K562 (cell line): Measurements from ENCODE around the gene ITPA. TPM values are rescaled to one million over a fixed set of nuclear protein-coding genes. Genes with fewer than 3 reads are reported as not detected.

Experiments used
- ATAC-seq: fragments of 200-7000 bp; cut with Tn5 transposase; 3 replicates; pipeline ENCODE4 v1.9.1; 2020; ENCODE audit warnings: moderate library complexity
- BruUV-seq: library from RNA; stranded (reverse); fragments of 400-500 nt; replicated peaks from 2 replicates; lab custom pipeline; 2021; lab: Mats Ljungman, UMichigan
- CTCF ChIA-PET: fragments of 300-600 bp; formaldehyde crosslinking; extraction: SDS; loops from one replicate; lab custom pipeline; 2021; ENCODE audit warnings: low intra/inter-chr PET ratio; lab: Yijun Ruan, JAX
- POLR2A ChIA-PET: fragments of 300-600, 350-650 bp; sonication (Branson Sonifier 250); formaldehyde crosslinking; extraction: SDS; loops from one replicate; lab custom pipeline; 2021; ENCODE audit warnings: antibody characterized with exemption, inconsistent platforms; lab: Yijun Ruan, JAX
- DNase-seq, 4 experiments: peaks; one replicate each; pipeline versions ENCODE4 v3.0.0 to v3.0.0-alpha.2; 2011 to 2018; ENCODE audit warnings: low spot score in 3 of 4, mixed read lengths in 3 of 4; ENCODE audit errors: extremely low read depth in 1 of 4
- FAIRE-seq: peaks from 2 replicates; lab custom pipeline; 2011; peaks lifted over from hg19 to GRCh38; lab: Jason Lieb, UNC
- H2AFZ ChIP-seq: 2 replicates; pipeline ENCODE4 v1.6.0; 2011; ENCODE audit warnings: low read depth, low read length, control low read depth, inconsistent platforms
- H3K27ac ChIP-seq: fragments of 200-600 bp; 3 replicates; pipeline ENCODE4 v1.8.0; 2011; ENCODE audit warnings: low read depth, mild to moderate bottlenecking, control low read depth, inconsistent platforms, low read length, moderate library complexity, mixed read lengths; ENCODE audit errors: extremely low read depth
- H3K27me3 ChIP-seq, 2 experiments: fragments of 300-600 bp in 1 of 2; 2 replicates in 1 of 2; 3 replicates in 1 of 2; pipeline versions ENCODE4 v1.6.0 to v1.8.0; 2011; ENCODE audit warnings: inconsistent platforms in 2 of 2, low read length in 2 of 2, mild to moderate bottlenecking in 1 of 2, mixed read lengths in 1 of 2, moderate library complexity in 1 of 2; ENCODE audit not compliant: control insufficient read depth in 2 of 2, insufficient read depth in 2 of 2
- H3K36me3 ChIP-seq: fragments of 300-600 bp; 3 replicates; pipeline ENCODE4 v1.8.0; 2011; ENCODE audit warnings: mild to moderate bottlenecking, low read length, inconsistent platforms; ENCODE audit not compliant: control insufficient read depth, insufficient read depth
- H3K4me1 ChIP-seq, 2 experiments: fragments of 200-600 bp in 1 of 2; replicated peaks in 1 of 2; 2 replicates in 1 of 2; 3 replicates in 1 of 2; pipeline versions ENCODE4 v1.5.1 to v1.8.0; 2011; ENCODE audit warnings: inconsistent platforms in 2 of 2, low read length in 2 of 2, mild to moderate bottlenecking in 1 of 2, mixed read lengths in 1 of 2, moderate library complexity in 1 of 2; ENCODE audit not compliant: control insufficient read depth in 2 of 2, insufficient read depth in 2 of 2
- H3K4me2 ChIP-seq: 2 replicates; pipeline ENCODE4 v1.6.1; 2011; ENCODE audit warnings: low read length, control low read depth, inconsistent platforms, mixed read lengths; ENCODE audit not compliant: insufficient read depth
- H3K4me3 ChIP-seq: fragments of 200-600 bp; sonication (generic), shearing (Covaris generic); 2 replicates; pipeline ENCODE4 v1.5.1; 2016; ENCODE audit warnings: control low read depth, inconsistent platforms
- H3K79me2 ChIP-seq: fragments of 200-600 bp; 3 replicates; pipeline ENCODE4 v1.8.0; 2011; ENCODE audit warnings: low read length, inconsistent platforms; ENCODE audit not compliant: control insufficient read depth, insufficient read depth
- H3K9ac ChIP-seq, 2 experiments: 2 replicates each; pipeline versions ENCODE4 v1.6.0 to v1.6.1; 2011; ENCODE audit warnings: low read depth in 2 of 2, low read length in 2 of 2, control low read depth in 1 of 2, inconsistent platforms in 1 of 2, mild to moderate bottlenecking in 1 of 2, mixed read lengths in 1 of 2; ENCODE audit not compliant: insufficient read depth in 1 of 2
- H3K9me1 ChIP-seq: one replicate; pipeline ENCODE4 v1.6.0; 2011; ENCODE audit warnings: inconsistent platforms, mild to moderate bottlenecking, low read length, moderate library complexity; ENCODE audit not compliant: control insufficient read depth, insufficient read depth
- H3K9me3 ChIP-seq: replicated peaks from 2 replicates; pipeline ENCODE4 v1.5.1; 2011; ENCODE audit warnings: low read depth, low read length, inconsistent platforms; ENCODE audit not compliant: control insufficient read depth, insufficient read depth
- H4K20me1 ChIP-seq: replicated peaks from 2 replicates; pipeline ENCODE4 v1.6.1; 2011; ENCODE audit warnings: low read length, inconsistent platforms, mixed read lengths; ENCODE audit not compliant: control insufficient read depth, insufficient read depth
- BMI1 ChIP-seq: fragments of 150-350 bp; IDR thresholded peaks from 2 replicates; pipeline ENCODE4 v1.6.1; 2014; ENCODE audit warnings: low read length
- LARP7 ChIP-seq: fragments of 450-650 bp; IDR thresholded peaks from 2 replicates; pipeline ENCODE4 v1.6.1; 2016
- POU5F1 ChIP-seq: fragments of 150-350 bp; IDR thresholded peaks from 2 replicates; pipeline ENCODE4 v1.6.1; 2014; ENCODE audit warnings: borderline replicate concordance, low read length, low read depth, mild to moderate bottlenecking; ENCODE audit not compliant: partially characterized antibody
- RFX5 ChIP-seq: IDR thresholded peaks from 2 replicates; pipeline ENCODE4 v1.6.1; 2011; ENCODE audit warnings: low read depth, mild to moderate bottlenecking, improper control_type of control experiment, low read length
- SIX5 ChIP-seq, 2 experiments: IDR thresholded peaks; 2 replicates each; pipeline ENCODE4 v1.6.1; 2011; ENCODE audit warnings: low read length in 2 of 2, borderline replicate concordance in 1 of 2, low read depth in 1 of 2, mild to moderate bottlenecking in 1 of 2, moderate library complexity in 1 of 2; ENCODE audit not compliant: insufficient read depth in 1 of 2
- SRSF1 ChIP-seq: fragments of 200-400 bp; formaldehyde crosslinking; IDR thresholded peaks from 2 replicates; pipeline ENCODE4 v1.6.1; 2017; ENCODE audit warnings: mild to moderate bottlenecking, low read depth, low read length, moderate library complexity
- TBP ChIP-seq: optimal IDR thresholded peaks from 2 replicates; pipeline ENCODE3; 2011; ENCODE audit warnings: low read depth, low read length, improper control_type of control experiment
- whole genome bisulfite sequencing: fragments of 100-300 bp; shearing (Covaris generic); methylation state at CpG from one replicate; pipeline ENCODE4 v1.1.6; 2016; ENCODE audit warnings: low coverage, mixed read lengths; ENCODE audit not compliant: insufficient coverage; ENCODE audit errors: missing lambda C conversion rate; 5-methylcytosine and 5-hydroxymethylcytosine counted together
- in situ Hi-C: fragments of 300-500 bp; cut with MboI; formaldehyde crosslinking; loops from 4 replicates; pipeline ENCODE4 v1.15.0; 2018; ENCODE audit warnings: inconsistent platforms, mixed read lengths
- intact Hi-C: fragments of 100-400 bp; cut with micrococcal nuclease; formaldehyde crosslinking; loops from 2 replicates; pipeline ENCODE4 v1.14.2; 2022
- polyA plus RNA-seq, 8 experiments: library from polyadenylated mRNA; depleted of rRNA in 4 of 8; stranded (reverse) in 5 of 8; unstranded in 3 of 8; fragments of >200 nt; fragmentation: Nextera tagmentation in 2 of 8; fragmentation: Illumina TruSeq in 1 of 8; extraction: Ambion mirVana in 2 of 8; extraction: Trizol in 1 of 8; gene quantifications; 2 replicates each; pipeline versions ENCODE4 v1.2.1 to v1.2.3, GENCODE V29; 2011 to 2014; ENCODE audit warnings: inconsistent platforms in 1 of 8, missing spikeins in 1 of 8
- total RNA-seq, 7 experiments: library from RNA; depleted of rRNA in 6 of 7; stranded (reverse); fragments of >200 nt in 6 of 7; fragmentation: Illumina TruSeq in 2 of 7; extraction: Trizol in 2 of 7; gene quantifications; 2 replicates each; pipeline versions ENCODE4 v1.2.1 to v1.2.3, GENCODE V29; 2011 to 2021; ENCODE audit warnings: low replicate concordance in 1 of 7
- TF ChIP-seq, protein P1 (sequence below): sonication (generic); formaldehyde crosslinking; IDR thresholded peaks from 2 replicates; pipeline ENCODE4 v1.8.0; 2022; ENCODE audit warnings: mild to moderate bottlenecking, missing genetic modification reagents, borderline replicate concordance
- TF ChIP-seq, protein P2 (sequence below): fragments of 450-650 bp; IDR thresholded peaks from 2 replicates; pipeline ENCODE4 v1.6.1; 2016; ENCODE audit warnings: mild to moderate bottlenecking, moderate library complexity

ITPA gene
- total and polyA plus RNA-seq, 9 of the 15 experiments (the other 6 are each of a cell fraction or from before 2014, with no cell fraction given), result 5.0 to 79.7 (median 36.7) TPM

DNA sequence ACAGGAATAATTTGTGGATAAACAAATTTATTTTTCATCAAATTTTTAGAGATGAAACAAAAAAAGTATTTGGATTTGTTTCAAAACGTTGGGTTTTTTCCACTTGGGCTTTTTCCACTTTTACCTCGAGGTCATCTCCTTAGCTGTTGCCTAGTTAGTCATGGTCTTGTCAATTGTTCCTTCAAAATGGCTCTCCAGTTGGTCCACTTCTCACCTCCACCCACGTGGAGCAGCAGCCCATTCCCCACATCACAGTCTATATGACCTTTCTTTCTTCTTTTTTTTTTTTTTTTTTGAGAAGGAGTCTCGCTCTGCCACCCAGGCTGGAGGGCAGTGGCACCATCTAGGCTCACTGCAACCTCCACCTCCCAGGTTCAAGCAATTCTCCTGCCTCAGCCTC, 36.4 kb downstream of the ITPA start:
- CTCF ChIA-PET, result no interaction called here
- Histone ChIP-seq H3K4me2 (no peak overlapping the region), H4K20me1 (peaks cover 3% of the 10 kb centered on the region; the same call in 1 of the 2 replicates), H3K27ac (no peak overlapping the region), H3K4me1 (peaks cover 0 to 10% of the 10 kb centered on the region in 2 experiments; a peak in 3 of 5 replicates), H3K9ac (no peak overlapping the region), H3K79me2 (no peaks in the 10 kb centered on the region), H3K9me1 (no peaks in the 10 kb centered on the region), H2AFZ (no peak overlapping the region), H3K4me3 (no peak overlapping the region), H3K36me3 (no peaks in the 10 kb centered on the region), H3K9me3 (no peaks in the 10 kb centered on the region), H3K27me3 (peaks cover 0 to 25% of the 10 kb centered on the region in 2 experiments; a peak in 2 of 5 replicates)
- intact Hi-C loops (no loop called here), in situ Hi-C loops (no loop called here)
- FAIRE-seq (no peak), ATAC-seq (no peak), DNase-seq (no peak)
- WGBS, result 0% methylated on average over 3 of the region's 4 CpGs
- no TSS peak for BruUV-seq
- POLR2A ChIA-PET, result no interaction called here
- TF ChIP-seq BMI1 (no peak), SRSF1 (no peak), SIX5 (IDR thresholded peaks at IDR 0.05; ENCODE audit: borderline replicate concordance in 1 of 2, insufficient read depth in 1 of 2, low read depth in 1 of 2, low read length in 2 of 2) (no peak), POU5F1 (no peak), TBP (no peak), RFX5 (no peak), LARP7 (no peak)
- TF ChIP-seq, protein P1, sequence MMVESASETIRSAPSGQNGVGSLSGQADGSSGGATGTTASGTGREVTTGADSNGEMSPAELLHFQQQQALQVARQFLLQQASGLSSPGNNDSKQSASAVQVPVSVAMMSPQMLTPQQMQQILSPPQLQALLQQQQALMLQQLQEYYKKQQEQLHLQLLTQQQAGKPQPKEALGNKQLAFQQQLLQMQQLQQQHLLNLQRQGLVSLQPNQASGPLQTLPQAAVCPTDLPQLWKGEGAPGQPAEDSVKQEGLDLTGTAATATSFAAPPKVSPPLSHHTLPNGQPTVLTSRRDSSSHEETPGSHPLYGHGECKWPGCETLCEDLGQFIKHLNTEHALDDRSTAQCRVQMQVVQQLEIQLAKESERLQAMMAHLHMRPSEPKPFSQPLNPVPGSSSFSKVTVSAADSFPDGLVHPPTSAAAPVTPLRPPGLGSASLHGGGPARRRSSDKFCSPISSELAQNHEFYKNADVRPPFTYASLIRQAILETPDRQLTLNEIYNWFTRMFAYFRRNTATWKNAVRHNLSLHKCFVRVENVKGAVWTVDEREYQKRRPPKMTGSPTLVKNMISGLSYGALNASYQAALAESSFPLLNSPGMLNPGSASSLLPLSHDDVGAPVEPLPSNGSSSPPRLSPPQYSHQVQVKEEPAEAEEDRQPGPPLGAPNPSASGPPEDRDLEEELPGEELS (CRISPR knock-in tag), result no peak
- TF ChIP-seq, protein P2, sequence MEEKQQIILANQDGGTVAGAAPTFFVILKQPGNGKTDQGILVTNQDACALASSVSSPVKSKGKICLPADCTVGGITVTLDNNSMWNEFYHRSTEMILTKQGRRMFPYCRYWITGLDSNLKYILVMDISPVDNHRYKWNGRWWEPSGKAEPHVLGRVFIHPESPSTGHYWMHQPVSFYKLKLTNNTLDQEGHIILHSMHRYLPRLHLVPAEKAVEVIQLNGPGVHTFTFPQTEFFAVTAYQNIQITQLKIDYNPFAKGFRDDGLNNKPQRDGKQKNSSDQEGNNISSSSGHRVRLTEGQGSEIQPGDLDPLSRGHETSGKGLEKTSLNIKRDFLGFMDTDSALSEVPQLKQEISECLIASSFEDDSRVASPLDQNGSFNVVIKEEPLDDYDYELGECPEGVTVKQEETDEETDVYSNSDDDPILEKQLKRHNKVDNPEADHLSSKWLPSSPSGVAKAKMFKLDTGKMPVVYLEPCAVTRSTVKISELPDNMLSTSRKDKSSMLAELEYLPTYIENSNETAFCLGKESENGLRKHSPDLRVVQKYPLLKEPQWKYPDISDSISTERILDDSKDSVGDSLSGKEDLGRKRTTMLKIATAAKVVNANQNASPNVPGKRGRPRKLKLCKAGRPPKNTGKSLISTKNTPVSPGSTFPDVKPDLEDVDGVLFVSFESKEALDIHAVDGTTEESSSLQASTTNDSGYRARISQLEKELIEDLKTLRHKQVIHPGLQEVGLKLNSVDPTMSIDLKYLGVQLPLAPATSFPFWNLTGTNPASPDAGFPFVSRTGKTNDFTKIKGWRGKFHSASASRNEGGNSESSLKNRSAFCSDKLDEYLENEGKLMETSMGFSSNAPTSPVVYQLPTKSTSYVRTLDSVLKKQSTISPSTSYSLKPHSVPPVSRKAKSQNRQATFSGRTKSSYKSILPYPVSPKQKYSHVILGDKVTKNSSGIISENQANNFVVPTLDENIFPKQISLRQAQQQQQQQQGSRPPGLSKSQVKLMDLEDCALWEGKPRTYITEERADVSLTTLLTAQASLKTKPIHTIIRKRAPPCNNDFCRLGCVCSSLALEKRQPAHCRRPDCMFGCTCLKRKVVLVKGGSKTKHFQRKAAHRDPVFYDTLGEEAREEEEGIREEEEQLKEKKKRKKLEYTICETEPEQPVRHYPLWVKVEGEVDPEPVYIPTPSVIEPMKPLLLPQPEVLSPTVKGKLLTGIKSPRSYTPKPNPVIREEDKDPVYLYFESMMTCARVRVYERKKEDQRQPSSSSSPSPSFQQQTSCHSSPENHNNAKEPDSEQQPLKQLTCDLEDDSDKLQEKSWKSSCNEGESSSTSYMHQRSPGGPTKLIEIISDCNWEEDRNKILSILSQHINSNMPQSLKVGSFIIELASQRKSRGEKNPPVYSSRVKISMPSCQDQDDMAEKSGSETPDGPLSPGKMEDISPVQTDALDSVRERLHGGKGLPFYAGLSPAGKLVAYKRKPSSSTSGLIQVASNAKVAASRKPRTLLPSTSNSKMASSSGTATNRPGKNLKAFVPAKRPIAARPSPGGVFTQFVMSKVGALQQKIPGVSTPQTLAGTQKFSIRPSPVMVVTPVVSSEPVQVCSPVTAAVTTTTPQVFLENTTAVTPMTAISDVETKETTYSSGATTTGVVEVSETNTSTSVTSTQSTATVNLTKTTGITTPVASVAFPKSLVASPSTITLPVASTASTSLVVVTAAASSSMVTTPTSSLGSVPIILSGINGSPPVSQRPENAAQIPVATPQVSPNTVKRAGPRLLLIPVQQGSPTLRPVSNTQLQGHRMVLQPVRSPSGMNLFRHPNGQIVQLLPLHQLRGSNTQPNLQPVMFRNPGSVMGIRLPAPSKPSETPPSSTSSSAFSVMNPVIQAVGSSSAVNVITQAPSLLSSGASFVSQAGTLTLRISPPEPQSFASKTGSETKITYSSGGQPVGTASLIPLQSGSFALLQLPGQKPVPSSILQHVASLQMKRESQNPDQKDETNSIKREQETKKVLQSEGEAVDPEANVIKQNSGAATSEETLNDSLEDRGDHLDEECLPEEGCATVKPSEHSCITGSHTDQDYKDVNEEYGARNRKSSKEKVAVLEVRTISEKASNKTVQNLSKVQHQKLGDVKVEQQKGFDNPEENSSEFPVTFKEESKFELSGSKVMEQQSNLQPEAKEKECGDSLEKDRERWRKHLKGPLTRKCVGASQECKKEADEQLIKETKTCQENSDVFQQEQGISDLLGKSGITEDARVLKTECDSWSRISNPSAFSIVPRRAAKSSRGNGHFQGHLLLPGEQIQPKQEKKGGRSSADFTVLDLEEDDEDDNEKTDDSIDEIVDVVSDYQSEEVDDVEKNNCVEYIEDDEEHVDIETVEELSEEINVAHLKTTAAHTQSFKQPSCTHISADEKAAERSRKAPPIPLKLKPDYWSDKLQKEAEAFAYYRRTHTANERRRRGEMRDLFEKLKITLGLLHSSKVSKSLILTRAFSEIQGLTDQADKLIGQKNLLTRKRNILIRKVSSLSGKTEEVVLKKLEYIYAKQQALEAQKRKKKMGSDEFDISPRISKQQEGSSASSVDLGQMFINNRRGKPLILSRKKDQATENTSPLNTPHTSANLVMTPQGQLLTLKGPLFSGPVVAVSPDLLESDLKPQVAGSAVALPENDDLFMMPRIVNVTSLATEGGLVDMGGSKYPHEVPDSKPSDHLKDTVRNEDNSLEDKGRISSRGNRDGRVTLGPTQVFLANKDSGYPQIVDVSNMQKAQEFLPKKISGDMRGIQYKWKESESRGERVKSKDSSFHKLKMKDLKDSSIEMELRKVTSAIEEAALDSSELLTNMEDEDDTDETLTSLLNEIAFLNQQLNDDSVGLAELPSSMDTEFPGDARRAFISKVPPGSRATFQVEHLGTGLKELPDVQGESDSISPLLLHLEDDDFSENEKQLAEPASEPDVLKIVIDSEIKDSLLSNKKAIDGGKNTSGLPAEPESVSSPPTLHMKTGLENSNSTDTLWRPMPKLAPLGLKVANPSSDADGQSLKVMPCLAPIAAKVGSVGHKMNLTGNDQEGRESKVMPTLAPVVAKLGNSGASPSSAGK, result no peak
